SU-DHL-6 (cell line): Measurements from ENCODE around the gene MYL2.

ENCODE experiments used
- H2AFZ ChIP-seq: fragments of 200-600 bp; sonication (generic); 2 replicates; pipeline ENCODE4 v1.6.1; 2014; ENCODE audit warnings: low read depth, mild to moderate bottlenecking, moderate library complexity, mixed read lengths, antibody characterized with exemption, low read length; ENCODE audit not compliant: severe bottlenecking
- H3F3A ChIP-seq: fragments of 200-600 bp; shearing (Covaris generic); 2 replicates; pipeline ENCODE4 v1.6.0; 2016; ENCODE audit warnings: antibody characterized with exemption, mild to moderate bottlenecking; ENCODE audit not compliant: insufficient read depth
- H3K27ac ChIP-seq: fragments of 200-600 bp; sonication (generic); 2 replicates; pipeline ENCODE4 v1.5.1; 2016; ENCODE audit warnings: low read depth, mild to moderate bottlenecking, low read length, moderate library complexity, mixed read lengths
- H3K27me3 ChIP-seq: fragments of 200-600 bp; sonication (generic), shearing (Covaris generic); 2 replicates; pipeline ENCODE4 v1.6.0; 2014; ENCODE audit warnings: mild to moderate bottlenecking, low read length
- H3K36me3 ChIP-seq: fragments of 200-600 bp; sonication (generic); 2 replicates; pipeline ENCODE4 v1.6.1; 2014; ENCODE audit warnings: mild to moderate bottlenecking, low read length, mixed read lengths
- H3K4me2 ChIP-seq: fragments of 300-600, 200-600 bp; shearing (Covaris generic), sonication (generic); 2 replicates; pipeline ENCODE4 v1.6.0; 2014; ENCODE audit warnings: low read length, low read depth, mild to moderate bottlenecking; ENCODE audit not compliant: poor library complexity, severe bottlenecking
- H3K4me3 ChIP-seq: fragments of 200-600 bp; sonication (generic); 2 replicates; pipeline ENCODE4 v1.5.1; 2014; ENCODE audit warnings: antibody characterized with exemption, low read length, mild to moderate bottlenecking, mixed read lengths; ENCODE audit not compliant: insufficient read depth, poor library complexity, severe bottlenecking
- H3K79me2 ChIP-seq: fragments of 200-600 bp; sonication (generic); 2 replicates; pipeline ENCODE4 v1.6.1; 2014; ENCODE audit warnings: mild to moderate bottlenecking, low read length, moderate library complexity; ENCODE audit not compliant: insufficient read depth
- H3K9ac ChIP-seq: fragments of 200-600 bp; sonication (generic); 2 replicates; pipeline ENCODE4 v1.7.0; 2014; ENCODE audit warnings: mild to moderate bottlenecking, low read length
- H3K9me2 ChIP-seq: fragments of 200-600 bp; sonication (generic); replicated peaks from 2 replicates; pipeline ENCODE4 v1.6.1; 2014; ENCODE audit warnings: low read length; ENCODE audit not compliant: insufficient read depth
- H3K9me3 ChIP-seq: fragments of 200-600 bp; sonication (generic); 2 replicates; pipeline ENCODE4 v1.6.1; 2014; ENCODE audit warnings: low read length, mixed read lengths; ENCODE audit not compliant: insufficient read depth
- H4K20me1 ChIP-seq: fragments of 200-600 bp; sonication (generic); 2 replicates; pipeline ENCODE4 v1.6.1; 2014; ENCODE audit warnings: low read depth, mild to moderate bottlenecking, antibody characterized with exemption, low read length, moderate library complexity, mixed read lengths
- CTCF ChIP-seq: fragments of 200-600 bp; sonication (generic); IDR thresholded peaks from one replicate; pipeline ENCODE4 v1.5.1; 2017; ENCODE audit warnings: antibody characterized with exemption, mild to moderate bottlenecking, low read length, moderate library complexity; ENCODE audit not compliant: insufficient read depth, poor library complexity, severe bottlenecking
- EZH2phosphoT487 ChIP-seq: fragments of 200-600 bp; sonication (generic), shearing (Covaris generic); conservative IDR thresholded peaks from 2 replicates; pipeline ENCODE4 v1.6.1; 2018; ENCODE audit warnings: mild to moderate bottlenecking, antibody characterized with exemption, low read length, moderate library complexity, mixed read lengths

MYL2 gene

GRCh38 chr12:110883251-110883650, 37.1 kb downstream of the MYL2 start:
- Histone ChIP-seq H3K9me2 (no peaks in the 10 kb centered on the region), H3F3A (no peaks in the 10 kb centered on the region), H3K79me2 (no peaks in the 10 kb centered on the region)

GRCh38 chr12:110880651-110881050, 39.7 kb downstream of the MYL2 start:
- Histone ChIP-seq H3K4me2 (no peak overlapping the region), H3K27me3 (no peaks in the 10 kb centered on the region; the same call in 1 of the 2 replicates), H3K9ac (no peak overlapping the region), H3K79me2 (no peaks in the 10 kb centered on the region), H3K36me3 (no peaks in the 10 kb centered on the region), H3K4me3 (no peak overlapping the region), H2AFZ (no peak overlapping the region), H3K27ac (no peak overlapping the region), H3K9me2 (no peaks in the 10 kb centered on the region), H3F3A (no peaks in the 10 kb centered on the region), H3K9me3 (no peaks in the 10 kb centered on the region), H4K20me1 (no peaks in the 10 kb centered on the region)
- TF ChIP-seq CTCF (no peak), EZH2phosphoT487 (no peak)

More at GRCh38 chr12:110883251-110883650, 37.1 kb downstream of the MYL2 start:
- no peak overlapping the region for H3K27ac ChIP-seq
- H3K36me3 ChIP-seq: no peaks in the 10 kb centered on the region
- H3K27me3 ChIP-seq: no peaks in the 10 kb centered on the region; the same call in 1 of the 2 replicates
- TF ChIP-seq EZH2phosphoT487 (no peak), CTCF (no peak)
- no peaks in the 10 kb centered on the region for H4K20me1 ChIP-seq
- no peak overlapping the region for H3K4me2 ChIP-seq
- no peak overlapping the region for H2AFZ ChIP-seq
- no peak overlapping the region for H3K9ac ChIP-seq
- no peak overlapping the region for H3K4me3 ChIP-seq
- no peaks in the 10 kb centered on the region for H3K9me3 ChIP-seq

GRCh38 chr12:110874781-110875180, 45.6 kb downstream of the MYL2 start:
- H3F3A ChIP-seq: no peaks in the 10 kb centered on the region
- H3K36me3 ChIP-seq: no peaks in the 10 kb centered on the region
- H3K9me3 ChIP-seq: no peaks in the 10 kb centered on the region
- no peak overlapping the region for H3K4me3 ChIP-seq
- H3K27ac ChIP-seq: no peak overlapping the region
- no peaks in the 10 kb centered on the region for H3K9me2 ChIP-seq
- H3K79me2 ChIP-seq: no peaks in the 10 kb centered on the region
- no peak overlapping the region for H3K4me2 ChIP-seq
- TF ChIP-seq EZH2phosphoT487: no peak
- H3K27me3 ChIP-seq: no peaks in the 10 kb centered on the region; the same call in 1 of the 2 replicates
- no peak overlapping the region for H3K9ac ChIP-seq
- no peak overlapping the region for H2AFZ ChIP-seq
- H4K20me1 ChIP-seq: no peaks in the 10 kb centered on the region

GRCh38 chr12:110874351-110874750, 46.0 kb downstream of the MYL2 start:
- no peaks in the 10 kb centered on the region for H3K36me3 ChIP-seq
- no peaks in the 10 kb centered on the region for H3K27me3 ChIP-seq
- H3K4me3 ChIP-seq: no peak overlapping the region
- no peak overlapping the region for H2AFZ ChIP-seq
- no peaks in the 10 kb centered on the region for H3K9me2 ChIP-seq
- no peaks in the 10 kb centered on the region for H4K20me1 ChIP-seq
- no peaks in the 10 kb centered on the region for H3K9me3 ChIP-seq
- no peak overlapping the region for H3K4me2 ChIP-seq
- no peak for TF ChIP-seq EZH2phosphoT487
- no peak for TF ChIP-seq CTCF
- no peak overlapping the region for H3K9ac ChIP-seq
- H3F3A ChIP-seq: no peaks in the 10 kb centered on the region
- no peak overlapping the region for H3K27ac ChIP-seq
- no peaks in the 10 kb centered on the region for H3K79me2 ChIP-seq
